GM10266 (cell line): ENCODE measurements around the gene DIPK1C.

ENCODE experiments used
- DNase-seq: peaks from one replicate; pipeline ENCODE4 v3.0.0; 2012; ENCODE audit errors: extremely low spot score
- CTCF ChIP-seq: IDR thresholded peaks from 2 replicates; pipeline ENCODE4 v1.5.1; 2012; ENCODE audit warnings: mild to moderate bottlenecking, low read depth; ENCODE audit not compliant: control insufficient read depth, insufficient read depth; ENCODE audit errors: missing control alignments

The DIPK1C gene

GRCh38 chr18:74397572-74397971 is 59.5 kb downstream of the DIPK1C start:
- DNase-seq, result no peak
- no peak for TF ChIP-seq CTCF

- DNase-seq, result no peak
- TF ChIP-seq CTCF, result no peak
Measured at GRCh38 chr18:74396171-74397169, 60.6 kb downstream of the DIPK1C start.

- TF ChIP-seq CTCF, result no peak
- DNase-seq, result no peak
Measured at GRCh38 chr18:74395648-74396154, 61.4 kb downstream of the DIPK1C start.

- DNase-seq, result no peak
- no peak for TF ChIP-seq CTCF
Measured at GRCh38 chr18:74395006-74395405, 62.1 kb downstream of the DIPK1C start.

- TF ChIP-seq CTCF, result no peak
- DNase-seq, result no peak
Measured at GRCh38 chr18:74392323-74392722, 64.8 kb downstream of the DIPK1C start.

- DNase-seq, result no peak
- TF ChIP-seq CTCF, result no peak
Measured at GRCh38 chr18:74390900-74391299, 66.2 kb downstream of the DIPK1C start.

- no peak for TF ChIP-seq CTCF
- DNase-seq, result no peak
Measured at GRCh38 chr18:74389991-74390390, 67.1 kb downstream of the DIPK1C start.
